HG02623 (cell line): Measurements from ENCODE around the gene GPN2.
A peak's percentile ranks its signal among the peaks of the same experiment; 100 is the strongest.
"Not testable (repeated sequence)": the region's sequence is repeated elsewhere in the genome, so short reads cannot be mapped to it uniquely, and the experiment has no call there.

Experiments used
- ATAC-seq: cut with Tn5 transposase; IDR thresholded peaks from one replicate; pipeline ENCODE4 v1.9.1; 2021; ENCODE audit warnings: moderate library complexity; ENCODE audit not compliant: unreplicated experiment

The GPN2 gene

GRCh38 chr1:26858160-26858559 is 31.9 kb downstream of the GPN2 start:
- no peak for ATAC-seq

GRCh38 chr1:26857473-26858060 is 32.5 kb downstream of the GPN2 start:
- ATAC-seq, result no peak

GRCh38 chr1:26856604-26857469 is 33.2 kb downstream of the GPN2 start:
- no peak for ATAC-seq

GRCh38 chr1:26856181-26856580 is 33.9 kb downstream of the GPN2 start:
- ATAC-seq, result no peak

GRCh38 chr1:26855636-26856035 is 34.4 kb downstream of the GPN2 start:
- ATAC-seq, result no peak

- no peak for ATAC-seq
Observed at GRCh38 chr1:26854906-26855305, 35.2 kb downstream of the GPN2 start.

- no peak for ATAC-seq
Observed at GRCh38 chr1:26853600-26853999, 36.5 kb downstream of the GPN2 start.

GRCh38 chr1:26853156-26853555 is 36.9 kb downstream of the GPN2 start:
- peak; percentile 47 for ATAC-seq

- no peak for ATAC-seq
Observed at GRCh38 chr1:26852701-26853100, 37.4 kb downstream of the GPN2 start.

DNA sequence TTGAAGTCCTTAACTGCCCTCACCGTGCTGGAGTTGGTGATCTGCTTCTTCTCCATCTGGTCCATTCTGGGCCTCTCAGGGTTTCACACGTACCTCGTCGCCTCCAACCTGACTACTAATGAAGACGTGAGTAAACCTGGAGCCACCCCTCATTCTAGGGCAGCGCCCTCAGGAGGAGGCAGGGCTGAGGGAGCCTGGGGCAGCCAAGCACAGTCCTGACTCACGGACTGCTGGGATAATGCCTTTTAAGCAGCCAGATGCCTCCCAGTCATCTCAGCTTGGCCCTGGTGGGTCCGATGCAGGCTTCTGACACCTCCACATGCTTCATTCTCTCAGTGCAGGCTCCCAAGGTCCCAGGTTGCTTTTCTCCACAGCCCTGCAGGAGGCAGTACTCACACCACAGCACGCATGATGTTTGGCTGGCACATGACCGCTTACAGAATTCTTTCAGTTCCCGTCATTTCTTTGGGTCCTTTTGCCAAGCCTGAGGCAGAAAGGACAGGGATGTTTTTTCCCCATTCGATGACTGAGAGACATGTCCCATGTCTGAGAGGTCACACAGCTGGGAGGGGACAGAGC is 38.9 kb downstream of the GPN2 start:
- ATAC-seq, result no peak

- ATAC-seq, result no peak
Observed at GRCh38 chr1:26848941-26849774, 40.9 kb downstream of the GPN2 start.

DNA sequence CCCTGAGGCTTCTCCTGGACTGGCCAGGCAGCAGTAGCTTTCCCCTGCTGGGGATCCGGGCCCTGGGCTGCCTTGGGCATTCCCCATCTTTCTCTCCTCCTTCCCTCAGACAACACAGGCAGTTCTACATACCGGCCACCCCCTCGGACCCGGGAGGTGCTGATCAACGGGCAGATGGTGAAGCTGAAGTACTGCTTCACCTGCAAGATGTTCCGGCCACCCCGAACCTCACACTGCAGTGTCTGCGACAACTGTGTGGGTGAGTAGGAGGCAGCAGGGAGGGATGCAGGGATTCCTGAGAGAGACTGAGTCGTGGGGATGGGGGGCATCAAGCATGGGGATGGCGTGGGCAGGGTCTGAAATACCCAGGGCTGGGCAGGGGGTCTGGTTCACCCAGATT is 41.6 kb downstream of the GPN2 start:
- no peak for ATAC-seq

DNA sequence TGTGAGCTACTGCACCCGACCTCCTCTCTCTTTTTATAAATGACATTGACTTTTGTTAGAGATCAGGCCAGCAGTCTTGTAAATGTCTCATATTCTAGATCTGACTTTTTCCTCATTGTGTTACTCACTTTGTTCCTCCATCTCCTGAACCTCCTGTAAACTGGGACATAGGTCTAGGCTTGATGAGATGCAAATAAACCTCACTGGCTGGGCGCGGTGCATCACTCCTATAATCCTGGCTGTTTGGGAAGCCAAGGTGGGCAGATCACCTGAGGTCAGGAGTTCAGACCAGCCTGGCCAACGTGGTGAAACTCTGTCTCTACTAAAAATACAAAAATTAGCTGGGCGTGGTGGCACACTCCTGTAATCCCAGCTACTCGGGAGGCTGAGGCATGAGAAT is 42.3 kb downstream of the GPN2 start:
- not testable (repeated sequence) for ATAC-seq

GRCh38 chr1:26844424-26845196 is 45.5 kb downstream of the GPN2 start:
- no peak for ATAC-seq

DNA sequence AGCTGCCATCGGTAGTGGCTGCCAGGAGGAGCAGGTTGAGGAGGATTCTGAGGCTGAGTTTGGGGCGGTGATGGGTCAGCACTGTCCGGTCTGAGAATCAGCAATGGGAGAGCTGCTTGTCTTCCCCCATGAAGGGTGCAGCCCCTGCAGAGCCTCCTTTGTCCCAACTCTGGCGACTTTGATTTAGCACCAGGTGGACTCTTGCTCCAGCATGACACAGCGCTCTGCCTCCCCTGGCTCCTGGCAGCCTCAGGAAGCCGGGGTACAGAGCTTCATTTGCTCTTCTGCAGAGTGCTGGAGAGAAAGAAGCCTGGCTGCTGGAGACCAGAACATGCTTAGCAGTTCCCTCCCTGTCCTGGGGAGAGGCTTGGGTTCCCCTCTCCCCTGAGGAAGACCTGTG is 50.3 kb downstream of the GPN2 start:
- ATAC-seq, result no peak

- peak; percentile 4 for ATAC-seq
Observed at GRCh38 chr1:26839339-26839722, 50.8 kb downstream of the GPN2 start.

- peak; percentile 82 for ATAC-seq
Observed at GRCh38 chr1:26838474-26839338, 51.4 kb downstream of the GPN2 start.

DNA sequence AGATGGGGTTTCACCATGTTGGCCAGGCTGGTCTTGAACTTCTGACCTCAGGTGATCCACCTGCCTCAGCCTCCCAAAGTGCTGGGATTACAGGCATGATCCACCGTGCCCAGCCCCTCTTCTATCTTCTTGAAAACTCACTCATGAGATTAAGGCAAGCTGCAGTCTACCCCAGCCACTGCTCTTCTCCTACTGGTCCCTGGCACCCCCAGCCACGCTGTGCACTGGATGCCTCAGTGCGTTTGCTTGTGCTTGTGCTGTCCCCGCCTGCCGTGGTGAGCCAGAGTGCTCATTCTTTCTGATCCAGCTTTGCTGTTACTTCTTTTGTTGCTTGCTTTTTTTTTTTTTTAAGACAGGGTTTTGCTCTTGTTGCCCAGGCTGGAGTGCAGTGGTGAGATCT is 52.4 kb downstream of the GPN2 start:
- ATAC-seq, result not testable (repeated sequence)
